ENCODE measurements around the gene UNC5CL. TPM values are rescaled to one million over a fixed set of nuclear protein-coding genes. Genes with fewer than 3 reads are reported as not detected.

UNC5CL gene
- total RNA-seq, 1 experiment from 2014 or later = 0.81 TPM

- no peak overlapping the region for H2BK20ac ChIP-seq (ENCODE audit: low read depth, low read length, poor library complexity, severe bottlenecking)
- H2BK120ac ChIP-seq (ENCODE audit: low read depth, low read length, poor library complexity, severe bottlenecking) = no peak overlapping the region
- no peak overlapping the region for H2AK5ac ChIP-seq (ENCODE audit: insufficient read length, low read length)
- no peak overlapping the region for H4K91ac ChIP-seq (ENCODE audit: insufficient read length, low read depth, low read length)
- H3K23ac ChIP-seq (ENCODE audit: insufficient read length, low read depth, low read length) = no peak overlapping the region
- H3K27ac Mint-ChIP-seq = peak overlapping the region in 1 of 3 experiments; percentile 21; a peak in 1 of 7 replicates
- no peak overlapping the region for H3T11ph ChIP-seq (ENCODE audit: low read length)
- H3K27ac ChIP-seq (ENCODE audit: insufficient read length, low read depth, low read length) = no peak overlapping the region
- H3K4me1 Mint-ChIP-seq = peaks cover 9 to 10% of the 10 kb centered on the region in 2 experiments
- H3K9me3 ChIP-seq (ENCODE audit: control insufficient read depth, low read depth, low read length) = no peaks in the 10 kb centered on the region
- H3K36me3 Mint-ChIP-seq (ENCODE audit: insufficient read depth in 1 of 3, low read depth in 3 of 3) = peaks cover 26 to 66% (median 66%) of the 10 kb centered on the region in 3 experiments; a peak in 6 of 7 replicates
- no peak overlapping the region for H4K5ac ChIP-seq (ENCODE audit: insufficient read length, low read depth, low read length)
- no peak overlapping the region for H3K4ac ChIP-seq (ENCODE audit: low read depth, low read length)
- H2BK5ac ChIP-seq (ENCODE audit: insufficient read length, low read length) = no peak overlapping the region
- H3K4me2 ChIP-seq (ENCODE audit: insufficient read depth, insufficient read length, low read length) = no peak overlapping the region
- H4K20me1 ChIP-seq (ENCODE audit: control insufficient read depth, insufficient read depth, insufficient read length) = peaks cover 2% of the 10 kb centered on the region
- no peak overlapping the region for H2BK12ac ChIP-seq (ENCODE audit: insufficient read length, low read depth, low read length)
- TF ChIP-seq CTCF (conservative IDR thresholded peaks at IDR 0.05) = no peak
- no peak overlapping the region for H2BK15ac ChIP-seq (ENCODE audit: low read depth, low read length)
- H3K9me3 Mint-ChIP-seq = no peaks in the 10 kb centered on the region
- no peaks in the 10 kb centered on the region for H3K4me1 ChIP-seq (ENCODE audit: insufficient read depth, low read length)
- peaks cover 7% of the 10 kb centered on the region for H3K79me1 ChIP-seq (ENCODE audit: insufficient read depth, low read depth, low read length, poor library complexity, severe bottlenecking)
- no peak overlapping the region for H3K9ac ChIP-seq (ENCODE audit: extremely low read depth, insufficient read length, low read length)
- no peak overlapping the region; a peak in 1 of 5 replicates for H3K4me3 Mint-ChIP-seq
- H3K27me3 Mint-ChIP-seq (ENCODE audit: low read depth) = no peaks in the 10 kb centered on the region
- H3K56ac ChIP-seq (ENCODE audit: insufficient read length, low read depth, low read length) = no peak overlapping the region
- no peak overlapping the region for H3K14ac ChIP-seq (ENCODE audit: insufficient read depth, low read length)
- H4K8ac ChIP-seq (replicated peaks; ENCODE audit: insufficient read length, low read depth, low read length) = no peak overlapping the region
- no CpG with 5 or more reads among the region's 2 CpGs for WGBS (ENCODE audit: extremely low coverage, insufficient read length, low lambda C conversion rate)
- DNase-seq = no peak
- no peaks in the 10 kb centered on the region for H3K23me2 ChIP-seq (ENCODE audit: insufficient read length, low read depth, low read length, poor library complexity, severe bottlenecking)
- no peak overlapping the region for H2AFZ ChIP-seq (ENCODE audit: low read length)
- H3K79me2 ChIP-seq (ENCODE audit: insufficient read depth, low read length) = peaks cover 23% of the 10 kb centered on the region
- H3K18ac ChIP-seq (ENCODE audit: insufficient read length, low read depth, low read length) = no peak overlapping the region
- no peaks in the 10 kb centered on the region for H3K27me3 ChIP-seq (ENCODE audit: insufficient read depth, low read length)
Observed at GRCh38 chr6:41080621-41081020, 41.6 kb upstream of the UNC5CL start.
